H1 (cell line): ENCODE measurements around the gene CAD. TPM values are rescaled to one million over a fixed set of nuclear protein-coding genes. Genes with fewer than 3 reads are reported as not detected.

Source experiments
- CTBP2 ChIP-seq: IDR thresholded peaks from 2 replicates; pipeline ENCODE4 v1.7.0; 2011; ENCODE audit warnings: borderline replicate concordance, mild to moderate bottlenecking, moderate library complexity, mixed read lengths, low read length; ENCODE audit not compliant: insufficient read depth, insufficient read length
- POLR2A ChIP-seq, 2 experiments: IDR thresholded peaks; 1 replicate in 1 of 2; 2 replicates in 1 of 2; pipeline ENCODE4 v1.6.1; 2011; ENCODE audit warnings: low read depth in 2 of 2, low read length in 2 of 2, mild to moderate bottlenecking in 2 of 2; ENCODE audit errors: control extremely low read depth in 1 of 2
- RFX5 ChIP-seq: IDR thresholded peaks from 2 replicates; pipeline ENCODE4 v1.6.1; 2011; ENCODE audit warnings: low read depth, low read length, improper control_type of control experiment, borderline replicate concordance
- SAP30 ChIP-seq: fragments of 300-600 bp; sonication (generic); IDR thresholded peaks from 2 replicates; pipeline ENCODE4 v1.7.1; 2012; ENCODE audit warnings: low read length, moderate library complexity, mild to moderate bottlenecking, inconsistent platforms; ENCODE audit not compliant: insufficient read depth, insufficient replicate concordance
- TAF7 ChIP-seq: optimal IDR thresholded peaks from 2 replicates; pipeline ENCODE3; 2011; ENCODE audit warnings: low read depth, mild to moderate bottlenecking, inconsistent platforms, low read length, moderate library complexity, borderline replicate concordance
- polyA plus RNA-seq, 7 experiments: library from polyadenylated mRNA; depleted of rRNA in 3 of 7; stranded (reverse) in 5 of 7; unstranded in 2 of 7; fragments of >200 nt in 5 of 7; fragments of 200-250 nt in 2 of 7; gene quantifications; 1 replicate in 5 of 7; 2 replicates in 1 of 7; 4 replicates in 1 of 7; pipeline versions ENCODE4 v1.2.1 to v1.2.3, GENCODE V29; 2011 to 2013; ENCODE audit warnings: missing spikeins in 2 of 7, mixed read lengths in 2 of 7
- total RNA-seq: library from RNA; stranded (reverse); fragmentation: NEBNext Ultra II Directional; extraction: Animal tissue kit (Norgen Biotek cat#: 25700); gene quantifications from 2 replicates; pipeline ENCODE4 v1.2.1, GENCODE V29; 2021
- TF ChIP-seq, protein P1 (sequence below): IDR thresholded peaks from 2 replicates; pipeline ENCODE4 v1.6.1; 2012; ENCODE audit warnings: inconsistent platforms

The CAD gene
- total and polyA plus RNA-seq, 2 of the 8 experiments (the other 6 are each of a cell fraction or from before 2014, with no cell fraction given), result 130 to 146 TPM

DNA sequence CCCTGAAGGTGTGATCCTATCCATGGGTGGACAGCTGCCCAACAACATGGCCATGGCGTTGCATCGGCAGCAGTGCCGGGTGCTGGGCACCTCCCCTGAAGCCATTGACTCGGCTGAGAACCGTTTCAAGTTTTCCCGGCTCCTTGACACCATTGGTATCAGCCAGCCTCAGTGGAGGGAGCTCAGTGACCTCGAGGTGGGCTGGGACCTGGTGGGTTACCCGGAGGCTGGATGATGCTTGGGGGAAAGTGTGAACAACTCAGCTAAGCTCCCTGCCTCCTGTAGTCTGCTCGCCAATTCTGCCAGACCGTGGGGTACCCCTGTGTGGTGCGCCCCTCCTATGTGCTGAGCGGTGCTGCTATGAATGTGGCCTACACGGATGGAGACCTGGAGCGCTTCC is 16.2 kb downstream of the CAD start (continued):
- TF ChIP-seq TAF7 (no peak), SAP30 (no peak), CTBP2 (no peak), RFX5 (no peak), POLR2A (IDR thresholded peaks at IDR 0.05; ENCODE audit: control extremely low read depth in 1 of 2, low read depth in 2 of 2, low read length in 2 of 2) (no peak)
- TF ChIP-seq, protein P1, sequence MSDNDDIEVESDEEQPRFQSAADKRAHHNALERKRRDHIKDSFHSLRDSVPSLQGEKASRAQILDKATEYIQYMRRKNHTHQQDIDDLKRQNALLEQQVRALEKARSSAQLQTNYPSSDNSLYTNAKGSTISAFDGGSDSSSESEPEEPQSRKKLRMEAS, result no peak
- TF ChIP-seq, all 59 proteins: peak for 0
